NCI-H510A (cell line): ENCODE results near the gene BANF2.
"Not testable (repeated sequence)": the region's sequence is repeated elsewhere in the genome, so short reads cannot be mapped to it uniquely, and the experiment has no call there.

Source experiments
- DNase-seq: peaks from one replicate; lab custom pipeline; 2025; lab: John Stamatoyannopoulos, UW

Gene BANF2

GRCh38 chr20:17766226-17766625, 66.5 kb downstream of the BANF2 start:
- DNase-seq: no peak

- no peak for DNase-seq
These were observed 67.9 kb downstream of the BANF2 start for GRCh38 chr20:17767624-17768023.

- no peak for DNase-seq
These were observed 68.5 kb downstream of the BANF2 start for GRCh38 chr20:17768271-17768670.

GRCh38 chr20:17769716-17770115, 70.0 kb downstream of the BANF2 start:
- not testable (repeated sequence) for DNase-seq

- no peak for DNase-seq
These were observed 71.6 kb downstream of the BANF2 start for GRCh38 chr20:17771206-17772004.

GRCh38 chr20:17772005-17772343, 72.2 kb downstream of the BANF2 start:
- DNase-seq: no peak

GRCh38 chr20:17773619-17774018, 73.9 kb downstream of the BANF2 start:
- DNase-seq: no peak

GRCh38 chr20:17775600-17775999, 75.8 kb downstream of the BANF2 start:
- DNase-seq: no peak

GRCh38 chr20:17776551-17776950, 76.8 kb downstream of the BANF2 start:
- DNase-seq: no peak

GRCh38 chr20:17779011-17779410, 79.2 kb downstream of the BANF2 start:
- DNase-seq: not testable (repeated sequence)

- no peak for DNase-seq
These were observed 83.0 kb downstream of the BANF2 start for GRCh38 chr20:17782768-17783167.

- DNase-seq: no peak
These were observed 83.9 kb downstream of the BANF2 start for GRCh38 chr20:17783671-17784070.

- no peak for DNase-seq
These were observed 85.2 kb downstream of the BANF2 start for GRCh38 chr20:17785007-17785406.
